Mesenchymal stem cell (in vitro differentiated cells and primary cell): ENCODE results near the gene SNX33.
A peak's percentile ranks its signal among the peaks of the same experiment; 100 is the strongest.
"Not testable (repeated sequence)": the region's sequence is repeated elsewhere in the genome, so short reads cannot be mapped to it uniquely, and the experiment has no call there.

Experiments
- DNase-seq: peaks from one replicate; pipeline ENCODE4 v3.0.0-alpha.2; 2013
- H2AFZ ChIP-seq: one replicate; pipeline ENCODE4 v1.6.1; 2013; ENCODE audit warnings: low read depth, mild to moderate bottlenecking, control low read depth, inconsistent platforms, low read length, moderate library complexity
- H2AK5ac ChIP-seq: 2 replicates; pipeline ENCODE4 v1.6.1; 2013; ENCODE audit warnings: low read length, moderate library complexity, mild to moderate bottlenecking, inconsistent platforms; ENCODE audit not compliant: severe bottlenecking
- H2BK120ac ChIP-seq: one replicate; pipeline ENCODE4 v1.6.1; 2013; ENCODE audit warnings: low read depth, mild to moderate bottlenecking, inconsistent platforms, low read length, moderate library complexity
- H2BK12ac ChIP-seq, 2 experiments: one replicate each; pipeline ENCODE4 v1.6.1; 2013; ENCODE audit warnings: inconsistent platforms in 2 of 2, low read length in 2 of 2, mild to moderate bottlenecking in 2 of 2, moderate library complexity in 2 of 2, control low read depth in 1 of 2
- H2BK15ac ChIP-seq: one replicate; pipeline ENCODE4 v1.6.1; 2013; ENCODE audit warnings: mild to moderate bottlenecking, low read depth, inconsistent platforms; ENCODE audit not compliant: poor library complexity, severe bottlenecking
- H2BK5ac ChIP-seq: 2 replicates; pipeline ENCODE4 v1.6.1; 2013; ENCODE audit warnings: low read depth, mild to moderate bottlenecking, low read length, control low read depth, inconsistent platforms; ENCODE audit not compliant: poor library complexity, severe bottlenecking
- H3K14ac ChIP-seq, 2 experiments: one replicate each; pipeline ENCODE4 v1.6.1; 2013; ENCODE audit warnings: inconsistent platforms in 2 of 2, low read length in 2 of 2, control low read depth in 1 of 2, mild to moderate bottlenecking in 1 of 2, moderate library complexity in 1 of 2
- H3K18ac ChIP-seq, 2 experiments: one replicate each; pipeline ENCODE4 v1.6.1; 2013; ENCODE audit warnings: inconsistent platforms in 2 of 2, low read length in 2 of 2, control low read depth in 1 of 2, low read depth in 1 of 2, mild to moderate bottlenecking in 1 of 2
- H3K23ac ChIP-seq, 2 experiments: one replicate each; pipeline ENCODE4 v1.6.1; 2013; ENCODE audit warnings: inconsistent platforms in 2 of 2, low read length in 2 of 2, mild to moderate bottlenecking in 2 of 2, moderate library complexity in 2 of 2, control low read depth in 1 of 2
- H3K27ac ChIP-seq: 2 replicates; pipeline ENCODE4 v1.5.1; 2013; ENCODE audit warnings: mild to moderate bottlenecking, moderate library complexity, low read length, control low read depth, inconsistent platforms; ENCODE audit not compliant: poor library complexity, severe bottlenecking
- H3K27me3 ChIP-seq, 2 experiments: 2 replicates each; pipeline versions ENCODE4 v1.6.1 to v1.7.0; 2013; ENCODE audit warnings: low read length in 2 of 2, mild to moderate bottlenecking in 2 of 2, moderate library complexity in 2 of 2, control low read depth in 1 of 2, inconsistent platforms in 1 of 2; ENCODE audit not compliant: control insufficient read depth in 1 of 2, insufficient read depth in 1 of 2
- H3K36me3 ChIP-seq, 2 experiments: 2 replicates each; pipeline versions ENCODE4 v1.6.1 to v1.7.0; 2013; ENCODE audit warnings: low read length in 2 of 2, control low read depth in 1 of 2, inconsistent platforms in 1 of 2, low read depth in 1 of 2, mild to moderate bottlenecking in 1 of 2; ENCODE audit not compliant: insufficient read depth in 2 of 2, control insufficient read depth in 1 of 2
- H3K4ac ChIP-seq, 2 experiments: one replicate each; pipeline ENCODE4 v1.6.1; 2013; ENCODE audit warnings: inconsistent platforms in 2 of 2, low read length in 2 of 2, mild to moderate bottlenecking in 2 of 2, moderate library complexity in 2 of 2, control low read depth in 1 of 2, low read depth in 1 of 2
- H3K4me1 ChIP-seq: 2 replicates; pipeline ENCODE4 v1.6.1; 2013; ENCODE audit warnings: low read depth, low read length, control low read depth; ENCODE audit not compliant: control insufficient read depth, insufficient read depth
- H3K4me2 ChIP-seq: 2 replicates; pipeline ENCODE4 v1.6.1; 2013; ENCODE audit warnings: low read length, mild to moderate bottlenecking, inconsistent platforms; ENCODE audit not compliant: poor library complexity, severe bottlenecking
- H3K4me3 ChIP-seq, 2 experiments: 2 replicates each; pipeline versions ENCODE4 v1.5.1 to v1.7.0; 2013; ENCODE audit warnings: low read length in 2 of 2, mild to moderate bottlenecking in 2 of 2, control low read depth in 1 of 2, low read depth in 1 of 2; ENCODE audit not compliant: insufficient read depth in 1 of 2
- H3K79me1 ChIP-seq: replicated peaks from 2 replicates; pipeline ENCODE4 v1.6.1; 2013; ENCODE audit warnings: mild to moderate bottlenecking, control low read depth, low read length, inconsistent platforms; ENCODE audit not compliant: poor library complexity, severe bottlenecking
- H3K9ac ChIP-seq: 2 replicates; pipeline ENCODE4 v1.7.0; 2013; ENCODE audit warnings: mild to moderate bottlenecking, low read length, moderate library complexity
- H3K9me3 ChIP-seq: 2 replicates; pipeline ENCODE4 v1.7.0; 2013; ENCODE audit warnings: mild to moderate bottlenecking, low read length; ENCODE audit not compliant: control insufficient read depth
- H4K8ac ChIP-seq: one replicate; pipeline ENCODE4 v1.6.1; 2013; ENCODE audit warnings: inconsistent platforms, mild to moderate bottlenecking, low read length, moderate library complexity
- H4K91ac ChIP-seq: one replicate; pipeline ENCODE4 v1.6.1; 2013; ENCODE audit warnings: mild to moderate bottlenecking, low read length, inconsistent platforms
- WGBS: methylation state at CpG from one replicate; pipeline ENCODE4 v1.1.7; 2013; ENCODE audit warnings: mixed read lengths; 5-methylcytosine and 5-hydroxymethylcytosine counted together

Gene SNX33

DNA sequence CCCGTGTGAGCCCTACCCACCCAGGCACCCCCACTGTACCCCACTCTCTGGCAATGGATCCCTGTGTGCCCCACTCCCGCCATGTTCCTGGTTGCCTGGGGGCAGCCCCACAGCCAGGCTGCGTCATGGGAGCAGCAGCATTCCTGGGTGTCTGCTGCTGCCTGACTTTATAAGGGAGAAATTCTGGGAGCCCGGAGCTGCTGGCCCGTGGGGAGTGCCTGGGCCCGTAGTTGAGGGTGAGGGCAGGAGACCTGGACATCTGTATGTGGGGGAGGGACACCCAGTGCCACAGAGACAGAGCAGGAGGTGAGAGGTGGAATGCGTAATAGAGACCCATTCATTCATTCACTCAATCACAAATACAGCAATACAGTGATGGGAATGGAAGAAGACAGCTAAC, 49.8 kb downstream of the SNX33 start:
- no peak for DNase-seq
- Histone ChIP-seq H3K14ac (no peak overlapping the region), H2BK12ac (peak overlapping the region in 1 of 2 experiments; percentile 60), H3K36me3 (no peaks in the 10 kb centered on the region), H3K4ac (peak overlapping the region in 1 of 2 experiments; percentile 76), H2BK15ac (no peak overlapping the region), H3K4me2 (no peak overlapping the region), H3K27ac (no peak overlapping the region), H2AFZ (no peak overlapping the region), H3K9me3 (no peaks in the 10 kb centered on the region), H3K9ac (no peak overlapping the region), H2AK5ac (no peak overlapping the region), H4K91ac (no peak overlapping the region), H3K79me1 (peaks cover 2% of the 10 kb centered on the region), H3K27me3 (no peaks in the 10 kb centered on the region), H3K4me1 (peaks cover 46% of the 10 kb centered on the region), H4K8ac (no peak overlapping the region), H2BK5ac (no peak overlapping the region), H2BK120ac (no peak overlapping the region), H3K18ac (no peak overlapping the region), H3K23ac (no peak overlapping the region), H3K4me3 (no peak overlapping the region)
- WGBS: 89% methylated on average over 5 of the region's 7 CpGs

DNA sequence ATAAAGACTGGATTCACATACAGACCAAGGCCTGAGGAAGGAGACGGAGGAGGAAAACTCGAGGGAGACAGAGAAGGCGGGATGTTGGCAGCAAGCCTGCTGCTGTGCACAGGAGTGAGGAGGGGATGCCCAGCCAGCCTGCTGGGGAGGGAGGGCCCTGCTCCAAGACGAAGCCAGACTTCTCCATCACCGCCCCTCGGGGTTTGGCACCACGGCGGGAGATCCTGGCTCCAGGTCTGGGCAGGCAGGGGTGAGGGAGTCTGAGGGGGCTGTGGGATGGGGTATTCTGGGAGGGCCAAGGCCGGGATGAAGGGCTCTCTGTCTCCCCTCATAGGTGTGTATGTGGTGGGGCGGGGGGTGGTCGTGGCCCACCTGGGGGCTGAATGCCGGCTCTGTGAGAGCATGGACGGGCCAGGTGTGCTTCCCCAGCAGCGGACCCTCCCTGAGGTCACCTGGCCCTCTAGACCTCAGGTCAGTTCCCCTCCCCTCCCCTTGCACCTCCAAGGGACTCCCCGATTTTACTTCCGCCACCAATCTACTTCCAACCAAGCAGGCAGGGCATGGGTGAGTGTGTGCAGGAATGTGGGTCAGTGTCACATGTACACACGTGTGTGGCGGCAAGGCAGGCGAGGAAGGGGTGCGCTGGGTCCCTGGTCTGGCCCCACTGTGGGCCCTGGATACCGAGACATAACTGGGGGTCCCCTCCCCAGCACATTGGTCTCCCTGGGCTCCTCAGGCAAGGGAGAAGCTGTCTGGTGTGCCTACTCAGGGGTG, 50.4 kb downstream of the SNX33 start:
- H3K27me3 ChIP-seq, H4K91ac ChIP-seq, H3K79me1 ChIP-seq, H2AK5ac ChIP-seq, H3K4me3 ChIP-seq, H4K8ac ChIP-seq, H3K36me3 ChIP-seq, H2BK120ac ChIP-seq, H2BK15ac ChIP-seq, H3K18ac ChIP-seq, H3K23ac ChIP-seq, H2BK5ac ChIP-seq, H3K27ac ChIP-seq, H3K4ac ChIP-seq, H3K4me2 ChIP-seq, H3K9me3 ChIP-seq, H2AFZ ChIP-seq, DNase-seq, H3K9ac ChIP-seq, H2BK12ac ChIP-seq: not testable (repeated sequence)
- peak overlapping the region in 1 of 2 experiments; percentile 61 for H3K14ac ChIP-seq
- H3K4me1 ChIP-seq: peaks cover 46% of the 10 kb centered on the region
- WGBS: 86% methylated on average over 9 of the region's 21 CpGs

DNA sequence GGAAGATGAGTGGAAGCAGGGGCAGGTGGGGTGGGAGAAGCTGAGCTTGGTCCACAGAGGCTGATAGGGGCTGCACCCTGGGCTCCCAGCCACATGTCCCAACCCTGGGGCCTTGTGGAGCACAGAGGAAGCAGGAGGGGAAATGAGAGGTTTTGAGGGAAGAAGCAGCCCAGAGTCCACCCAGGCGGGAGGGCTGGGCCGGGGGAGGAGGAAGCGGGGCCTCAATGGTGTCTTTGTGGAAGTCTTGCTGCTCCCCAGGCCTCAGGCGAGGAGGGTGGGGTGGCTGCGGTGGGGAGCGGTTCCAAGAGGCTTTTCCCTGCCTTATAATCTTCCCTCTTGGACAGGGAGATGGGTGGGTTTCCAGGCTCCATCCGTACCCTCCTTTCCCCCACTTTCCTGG, 51.8 kb downstream of the SNX33 start:
- not testable (repeated sequence) for H3K4me3 ChIP-seq, H2AFZ ChIP-seq, H3K9me3 ChIP-seq, H3K79me1 ChIP-seq, H2BK120ac ChIP-seq, H4K8ac ChIP-seq, H3K27ac ChIP-seq, H2AK5ac ChIP-seq, H3K36me3 ChIP-seq, H3K4me2 ChIP-seq, H3K9ac ChIP-seq, H3K4ac ChIP-seq, H2BK5ac ChIP-seq, H3K27me3 ChIP-seq, DNase-seq, H3K23ac ChIP-seq
- Histone ChIP-seq H2BK15ac (peak overlapping the region; percentile 62), H3K4me1 (peaks cover 41% of the 10 kb centered on the region), H3K18ac (peak overlapping the region in 1 of 2 experiments; percentile 70), H3K14ac (peak overlapping the region in 1 of 2 experiments; percentile 71), H4K91ac (peak overlapping the region; percentile 65), H2BK12ac (peak overlapping the region in 1 of 2 experiments; percentile 15)
- 100% methylated on average over 2 of the region's 7 CpGs for WGBS

DNA sequence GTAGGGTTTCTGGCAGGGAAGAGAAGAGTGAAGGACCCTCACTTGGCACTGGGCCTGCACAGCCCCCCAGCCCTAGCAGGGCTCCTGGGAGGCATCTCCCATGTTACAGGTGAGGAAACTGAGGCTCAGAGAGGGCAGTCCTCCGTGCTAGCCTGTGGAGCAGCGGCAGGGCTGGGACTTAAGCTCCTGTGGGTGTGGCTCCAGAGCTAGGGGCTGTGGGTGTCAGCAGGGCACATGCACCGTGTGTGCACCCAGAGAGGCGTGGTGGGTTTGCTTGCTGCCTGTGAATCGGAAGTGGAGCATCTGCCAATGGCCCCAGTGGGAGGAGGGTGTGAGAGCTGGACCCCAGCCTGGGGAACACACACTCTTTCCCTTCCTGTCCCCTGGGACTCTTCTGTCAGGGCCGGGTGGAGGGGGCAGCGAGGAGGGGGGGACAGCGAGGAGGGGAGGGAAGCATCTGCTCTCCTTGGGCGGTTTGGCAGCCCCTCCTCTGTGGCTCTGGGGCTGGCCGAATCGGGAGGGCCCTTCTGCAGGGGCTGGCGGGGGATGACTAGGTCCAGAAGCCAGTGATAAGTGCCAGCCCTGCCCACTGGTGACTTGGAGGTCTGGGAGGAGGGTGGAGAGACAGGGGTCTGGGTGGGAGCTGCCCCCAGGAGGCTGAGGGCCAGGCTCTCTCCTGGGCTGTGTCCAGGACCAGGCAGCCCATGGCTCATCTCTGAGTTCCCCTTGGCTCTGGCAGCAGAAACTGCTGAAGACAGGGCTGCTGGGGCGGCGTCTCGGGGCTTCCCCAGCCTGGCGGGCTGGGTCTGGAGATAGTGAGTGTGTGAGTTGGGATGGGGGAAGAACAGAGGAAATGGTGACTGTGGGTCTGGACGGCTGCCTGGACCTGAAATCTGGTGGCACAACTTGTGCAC, 52.5 kb downstream of the SNX33 start:
- H3K27me3 ChIP-seq, H3K79me1 ChIP-seq, H3K4me2 ChIP-seq, H3K23ac ChIP-seq, H2AFZ ChIP-seq, H3K27ac ChIP-seq, H2AK5ac ChIP-seq, H2BK5ac ChIP-seq, H2BK120ac ChIP-seq, H3K4me3 ChIP-seq, H3K36me3 ChIP-seq, H3K9me3 ChIP-seq: not testable (repeated sequence)
- DNase-seq: peak; percentile 88
- H3K4me1 ChIP-seq: peaks cover 36% of the 10 kb centered on the region
- H3K14ac ChIP-seq: peak overlapping the region in 1 of 2 experiments; percentile 62
- peak overlapping the region; percentile 65 for H4K91ac ChIP-seq
- WGBS: 29% methylated on average over 7 of the region's 17 CpGs
- peak overlapping the region; percentile 64 for H2BK15ac ChIP-seq
- peak overlapping the region; percentile 61 to 70 for H3K18ac ChIP-seq
- peak overlapping the region; percentile 29 for H3K9ac ChIP-seq
- peak overlapping the region in 1 of 2 experiments; percentile 44 for H3K4ac ChIP-seq
- peak overlapping the region; percentile 38 to 76 for H2BK12ac ChIP-seq
- peak overlapping the region; percentile 13 for H4K8ac ChIP-seq
